ENCODE measurements around the gene KIAA1671.

Gene KIAA1671

DNA sequence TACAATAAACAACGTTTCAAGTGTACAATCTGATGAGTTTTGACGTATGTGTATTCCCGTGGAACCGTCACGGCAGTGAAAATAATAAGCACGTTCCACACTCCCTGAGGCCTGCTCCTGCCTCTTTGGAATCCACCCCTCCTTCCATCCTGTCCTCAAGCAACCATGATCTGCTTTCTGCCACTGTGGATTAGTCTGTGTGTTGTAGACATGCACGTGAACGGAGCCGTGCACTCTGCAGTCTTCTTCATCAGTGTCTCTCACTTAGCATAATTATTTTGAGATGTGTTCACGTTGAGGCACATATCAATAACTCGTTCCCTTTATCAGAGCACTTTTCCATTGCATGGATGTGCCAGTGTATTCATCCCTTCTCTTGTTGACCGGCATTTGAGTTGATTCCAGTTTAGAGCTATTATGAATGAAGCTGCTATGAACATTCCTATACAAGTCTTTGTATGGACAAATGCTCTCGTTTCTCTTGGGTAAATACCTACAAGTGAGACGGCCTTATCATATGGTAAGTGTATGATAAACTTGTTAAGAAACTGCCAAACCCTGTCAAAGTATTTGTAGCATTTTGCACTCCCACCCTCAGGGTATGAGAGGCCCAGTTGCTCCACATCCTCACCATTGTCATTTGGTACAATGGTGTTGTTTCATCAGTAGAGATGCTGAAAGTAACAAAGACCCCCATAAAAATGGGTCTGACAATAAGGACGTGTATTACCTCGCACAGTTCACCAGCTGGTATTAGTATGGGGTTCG, 144.3 kb downstream of the KIAA1671 start:
- DNase-seq: no peak

DNA sequence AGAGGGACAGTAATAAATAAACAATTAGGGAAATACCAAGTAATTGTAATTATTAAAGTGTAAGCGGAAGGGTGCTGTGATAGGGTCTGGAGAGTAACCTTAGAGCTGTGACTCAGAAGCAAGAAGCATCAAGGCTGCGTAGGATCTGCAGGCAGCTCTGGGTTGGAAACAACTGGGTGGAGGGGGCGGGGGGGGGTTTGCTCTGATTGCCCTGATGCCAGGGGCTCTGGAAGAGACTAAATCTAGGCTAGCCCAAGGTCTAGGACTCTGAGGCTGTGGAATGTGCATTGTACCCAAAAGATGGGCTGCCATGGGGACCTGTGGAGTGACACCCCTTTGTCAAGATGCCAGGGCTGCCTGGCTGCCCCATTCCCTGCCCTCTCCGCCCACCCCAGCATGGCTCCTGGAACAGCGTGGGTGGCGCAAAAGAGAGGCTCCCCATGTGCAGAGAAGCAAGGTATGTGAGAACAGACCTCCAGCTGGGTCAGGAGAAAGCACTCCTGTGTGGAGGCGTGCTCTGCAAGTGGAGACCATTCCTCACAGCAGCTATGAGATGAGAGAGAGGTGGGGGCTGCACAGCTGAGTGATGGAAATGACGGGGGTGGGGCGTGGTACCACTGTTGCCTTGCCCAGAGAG, 146.0 kb downstream of the KIAA1671 start:
- no peak for DNase-seq

DNA sequence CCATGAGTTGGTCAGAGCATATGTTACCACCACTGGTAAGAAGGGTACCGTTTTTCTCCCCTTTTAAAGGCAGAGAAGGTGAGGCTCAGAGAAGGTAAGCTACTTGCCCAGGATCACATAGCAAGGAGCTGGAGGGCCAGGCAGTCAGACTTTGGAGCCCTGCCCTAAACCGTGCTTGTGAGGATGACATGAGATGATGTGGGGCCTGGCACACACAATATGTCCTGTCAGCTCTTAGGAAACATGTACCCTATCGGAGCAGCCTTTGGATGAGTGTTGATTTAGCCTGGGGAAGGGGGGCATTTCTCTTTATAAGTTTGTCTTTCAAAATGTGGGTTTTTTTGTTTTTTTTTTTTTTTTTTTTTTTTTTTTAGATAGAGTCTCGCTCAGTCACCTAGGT, 146.7 kb downstream of the KIAA1671 start:
- no peak for DNase-seq

DNA sequence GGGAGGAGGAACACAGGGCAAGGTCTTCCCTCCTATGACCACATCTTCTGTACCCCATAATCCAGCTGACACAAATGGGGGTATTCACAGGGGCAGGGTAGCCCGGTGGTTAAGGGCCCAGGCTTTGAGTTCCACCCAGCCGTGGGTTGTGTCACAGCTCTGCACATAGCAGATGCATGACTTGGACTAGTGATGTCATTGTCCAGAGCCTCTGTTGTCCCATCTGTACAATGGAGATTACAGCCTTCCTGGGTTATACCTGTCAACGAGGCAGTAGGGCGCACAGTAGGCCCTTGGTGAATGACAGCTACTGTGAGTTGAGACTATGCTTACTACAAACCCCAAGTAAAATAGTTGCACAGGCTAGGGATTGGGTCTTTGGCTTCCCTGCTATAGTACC, 147.9 kb downstream of the KIAA1671 start:
- DNase-seq: no peak

DNA sequence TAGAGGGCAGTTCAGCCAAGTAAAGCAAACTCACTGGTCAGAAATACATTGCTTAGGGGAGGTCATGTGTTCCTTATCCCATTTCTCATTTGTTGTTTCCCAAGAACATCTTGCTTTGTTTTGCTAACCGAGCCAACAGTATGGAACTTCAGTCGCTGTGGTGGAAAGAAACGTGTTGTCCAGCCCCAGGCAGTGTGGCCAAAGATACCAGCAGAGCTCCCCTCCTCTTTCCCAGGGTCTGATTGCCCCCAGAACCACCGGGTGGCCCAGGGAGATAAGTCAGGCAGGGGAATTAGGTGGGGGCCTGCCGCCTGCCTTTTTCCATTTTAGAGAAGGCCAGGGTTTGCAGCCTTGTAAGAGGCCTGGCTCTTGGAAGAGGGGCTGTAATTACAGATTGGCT, 148.4 kb downstream of the KIAA1671 start:
- DNase-seq: no peak

DNA sequence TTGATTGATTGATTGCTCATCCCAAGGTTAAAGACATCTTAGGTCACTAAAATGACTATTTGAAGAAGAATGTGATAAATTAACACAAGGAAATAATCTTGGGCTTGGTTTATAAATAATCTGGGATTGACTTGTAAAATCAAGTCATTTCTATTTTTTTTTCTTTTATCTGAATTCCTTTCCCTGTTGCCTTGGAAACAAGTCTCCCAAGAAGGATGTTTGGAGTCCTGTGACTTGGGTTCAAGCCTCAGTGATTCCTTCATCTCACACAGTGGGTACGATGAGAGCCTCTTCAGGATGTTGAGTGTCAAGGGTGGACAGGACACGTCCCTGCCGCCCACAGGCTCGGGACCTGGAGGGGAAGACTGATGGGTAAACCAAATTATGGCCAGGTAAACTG, 149.0 kb downstream of the KIAA1671 start:
- no peak for DNase-seq

DNA sequence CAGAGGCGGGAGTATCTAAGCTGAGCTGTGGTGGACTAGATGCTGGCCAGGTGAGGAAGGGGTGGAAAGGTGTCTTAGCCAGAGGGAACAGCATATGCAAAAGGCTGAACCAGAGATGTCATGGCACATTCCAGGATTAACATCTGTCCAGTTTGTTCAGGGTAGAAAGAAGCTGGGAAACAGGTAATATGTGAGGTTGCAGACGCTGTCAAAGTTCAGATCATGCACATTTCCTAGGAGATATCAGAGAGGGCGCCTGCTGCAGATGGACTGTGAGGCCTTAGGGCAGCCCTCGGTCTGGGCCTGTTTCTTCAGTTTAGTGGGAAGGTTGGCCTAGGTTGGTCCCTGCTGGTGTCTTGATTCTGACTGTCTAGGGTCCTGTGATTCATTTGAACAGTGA, 149.5 kb downstream of the KIAA1671 start:
- no peak for DNase-seq

DNA sequence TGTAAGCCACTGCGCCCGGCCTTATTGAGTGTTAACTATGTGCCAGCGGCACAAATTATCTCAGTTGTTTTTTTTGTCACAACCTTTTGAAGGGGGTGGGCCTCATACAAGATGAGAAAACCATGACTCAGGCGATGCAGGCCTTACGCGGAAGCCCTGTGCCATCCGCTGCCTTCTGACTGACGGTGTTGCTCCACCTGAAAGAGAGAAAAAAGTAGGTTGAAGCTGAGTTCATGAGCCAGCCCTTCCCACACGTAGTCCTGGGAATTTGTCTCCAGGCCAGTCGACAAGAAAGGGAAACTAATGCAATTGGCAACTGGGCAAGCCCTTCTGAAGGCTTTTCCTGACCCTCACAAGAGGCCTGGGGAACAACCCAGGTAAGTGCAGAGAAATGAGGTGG, 150.2 kb downstream of the KIAA1671 start:
- DNase-seq: no peak

DNA sequence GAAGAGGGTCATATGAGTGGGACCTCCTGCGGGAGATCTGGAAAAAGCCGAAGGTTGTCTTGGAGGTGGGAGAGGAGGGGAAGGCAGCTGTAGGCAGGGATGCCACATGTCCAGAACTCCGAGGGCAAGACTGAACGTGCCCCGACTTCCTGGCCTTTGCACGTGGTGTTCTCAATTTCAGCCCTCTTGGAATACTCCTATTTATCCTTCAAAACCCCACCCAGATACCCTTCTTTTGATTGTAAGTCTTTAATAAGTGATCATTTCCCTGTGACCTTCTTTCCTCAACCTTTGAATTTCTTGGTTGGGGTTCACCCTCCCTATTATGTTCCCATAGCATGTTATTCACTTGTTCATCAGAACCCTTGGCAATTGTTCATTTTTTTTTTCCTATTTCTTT, 151.9 kb downstream of the KIAA1671 start:
- no peak for DNase-seq

DNA sequence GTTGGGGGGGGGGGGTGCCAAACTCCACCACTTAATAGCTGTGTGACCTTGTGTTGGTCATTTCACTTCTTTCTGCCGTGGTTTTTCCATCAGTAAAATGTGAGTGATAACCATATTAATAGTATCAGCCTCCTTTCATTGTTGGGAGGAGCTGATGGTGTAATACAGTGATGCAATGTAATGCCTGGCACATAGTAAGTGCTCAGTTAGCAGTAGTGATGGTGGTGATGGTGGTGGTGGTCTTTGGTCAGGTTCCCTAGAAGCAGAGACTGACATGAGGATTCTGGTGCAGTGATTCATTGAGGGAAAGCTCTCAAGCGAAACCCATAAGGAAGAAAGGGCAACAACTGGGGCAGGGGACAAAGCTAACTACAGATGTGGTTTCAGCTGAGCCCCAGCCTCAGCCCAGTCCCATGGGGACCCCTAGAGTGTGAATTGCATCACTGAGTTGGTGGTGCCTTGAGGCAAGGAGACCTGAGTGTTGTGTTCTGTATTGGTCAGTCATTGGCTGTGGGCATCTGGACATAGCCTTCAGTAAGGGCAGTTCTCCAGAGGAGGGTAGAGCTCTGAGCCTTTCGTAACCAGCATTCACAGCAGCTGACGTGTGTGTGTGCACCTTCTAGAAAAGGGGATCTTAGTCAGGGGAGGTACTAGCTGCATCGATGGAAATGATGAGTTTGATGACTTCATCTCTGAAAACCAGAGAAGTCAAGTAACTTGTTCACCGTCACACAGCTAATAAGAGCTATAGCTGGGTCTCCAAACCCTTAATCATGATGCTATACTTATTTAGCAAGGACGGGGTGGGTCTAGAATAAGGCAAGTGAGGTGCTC, 153.5 kb downstream of the KIAA1671 start:
- no peak for DNase-seq

DNA sequence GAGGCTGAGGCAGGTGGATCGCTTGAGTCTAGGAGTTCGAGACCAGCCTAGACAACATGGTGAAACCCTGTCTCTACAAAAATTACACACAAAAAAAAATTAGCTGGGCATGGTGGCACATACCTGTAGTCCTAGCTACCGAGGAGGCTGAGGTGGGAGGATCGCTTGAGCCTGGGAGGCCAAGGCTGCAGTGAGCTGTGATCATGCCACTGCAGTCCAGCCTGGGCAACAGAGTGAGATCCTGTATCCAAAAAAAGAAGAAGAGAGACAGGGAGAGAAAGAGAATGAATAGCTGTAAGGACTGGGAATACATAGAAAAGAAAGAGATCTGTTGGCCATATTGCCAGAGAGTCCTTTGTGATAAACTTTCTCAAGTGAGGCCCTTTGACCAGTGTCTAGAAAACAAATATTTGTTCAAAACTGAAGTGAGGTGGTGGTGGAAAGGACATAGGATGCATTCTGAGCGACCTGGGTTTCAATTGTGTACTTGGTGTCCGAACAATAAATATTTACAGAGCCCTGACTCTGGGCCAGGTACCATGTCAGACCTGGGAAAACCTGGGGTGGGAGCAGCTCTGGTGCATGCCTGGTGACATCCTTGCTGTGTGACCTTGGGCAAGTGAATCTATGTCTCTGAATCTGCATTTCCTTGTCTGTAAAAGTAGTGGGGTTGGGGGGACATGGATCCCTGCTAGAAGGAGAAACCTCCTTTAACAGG, 157.5 kb downstream of the KIAA1671 start:
- no peak for DNase-seq

DNA sequence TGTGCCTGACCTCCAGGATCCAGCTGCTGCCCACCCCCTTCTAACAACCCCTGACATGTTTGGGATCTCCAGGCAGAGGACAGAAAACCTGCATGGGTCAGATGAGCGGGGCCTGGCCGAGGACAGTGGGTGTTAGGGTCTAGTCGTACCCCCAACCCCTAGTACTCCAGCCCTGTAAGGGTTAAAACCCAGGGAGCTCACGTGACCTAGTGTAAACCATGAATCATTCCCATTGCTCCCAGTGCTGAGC, 158.0 kb downstream of the KIAA1671 start:
- no peak for DNase-seq

DNA sequence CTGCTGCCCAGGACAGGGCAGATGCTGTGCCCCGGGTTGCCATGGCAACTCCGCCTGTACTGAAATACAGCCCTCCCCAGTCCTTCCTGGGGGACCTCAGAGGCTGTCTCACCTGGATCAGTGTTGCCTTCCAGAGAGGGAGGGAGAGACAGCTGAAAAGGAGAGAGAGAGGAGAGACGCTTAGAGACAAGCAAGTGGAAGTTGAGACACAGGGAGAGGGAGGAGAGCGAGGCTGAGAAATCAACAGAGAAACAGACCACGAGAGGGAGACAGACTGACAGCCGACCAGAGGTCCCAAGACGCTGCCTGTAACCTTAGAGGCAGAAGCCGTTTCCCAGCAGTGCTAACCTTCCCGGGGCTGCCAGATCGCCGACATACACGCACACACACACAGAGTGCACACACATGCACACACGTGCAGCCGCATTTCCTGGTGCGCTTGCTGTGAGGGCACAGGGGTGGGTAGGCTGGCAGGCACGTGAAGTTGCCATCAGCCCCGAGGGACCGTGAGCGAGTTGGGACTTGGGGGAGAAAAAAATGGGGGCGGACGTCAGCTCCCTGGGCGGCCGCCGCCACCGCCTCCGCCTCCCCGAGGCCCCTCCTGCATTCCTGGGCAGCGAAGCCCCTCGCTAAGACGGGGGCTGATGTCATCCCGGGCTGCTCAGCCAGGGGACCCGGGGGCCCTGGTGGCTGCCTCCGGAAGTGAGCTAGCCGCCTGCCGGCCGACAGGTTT, 158.5 kb downstream of the KIAA1671 start:
- DNase-seq: peak; percentile 5

DNA sequence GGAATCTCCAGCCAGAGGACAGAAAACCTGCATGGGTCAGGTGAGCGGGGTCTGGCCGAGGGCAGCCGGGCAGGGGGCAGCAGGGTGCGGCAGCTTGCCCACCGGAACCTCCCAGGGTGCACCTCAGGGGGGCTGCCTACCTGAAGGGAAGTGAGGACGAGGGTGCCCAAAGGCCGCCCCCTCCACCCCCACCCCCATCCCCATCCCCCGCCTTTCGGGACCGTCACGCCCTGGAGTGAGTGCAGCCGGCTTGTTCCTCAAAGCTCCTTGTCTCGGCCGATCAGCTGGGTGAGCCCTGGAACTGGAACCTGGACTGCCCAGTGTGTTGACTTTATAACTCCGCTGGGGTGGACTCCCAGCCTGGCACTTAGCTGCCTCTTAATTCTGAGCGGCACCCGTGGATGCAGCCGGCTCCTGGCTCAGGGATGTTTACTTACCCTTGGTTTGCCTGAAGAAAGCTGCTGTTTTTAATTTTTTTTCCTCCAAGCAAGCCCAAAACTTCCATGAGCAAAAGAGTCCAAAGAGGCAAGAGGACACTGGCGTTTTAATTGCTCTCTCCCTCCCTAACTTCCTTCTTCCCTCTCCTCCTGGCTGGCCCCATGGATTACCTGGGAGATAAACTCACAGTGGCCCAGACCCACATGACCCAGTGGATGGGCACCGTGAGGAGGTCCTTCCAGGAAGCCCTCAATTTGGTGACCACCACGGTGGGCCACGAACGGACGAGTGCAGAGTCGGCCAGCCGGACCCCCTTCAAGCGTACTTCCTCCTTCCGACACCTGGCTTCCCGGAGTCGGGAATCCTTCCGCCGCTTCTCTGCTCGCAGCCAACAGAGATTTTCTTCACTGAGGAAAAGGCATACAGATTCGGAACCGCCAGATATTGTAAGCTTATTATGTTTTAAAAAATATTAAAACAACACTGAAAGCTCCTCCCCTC, 159.3 kb downstream of the KIAA1671 start:
- no peak for DNase-seq

DNA sequence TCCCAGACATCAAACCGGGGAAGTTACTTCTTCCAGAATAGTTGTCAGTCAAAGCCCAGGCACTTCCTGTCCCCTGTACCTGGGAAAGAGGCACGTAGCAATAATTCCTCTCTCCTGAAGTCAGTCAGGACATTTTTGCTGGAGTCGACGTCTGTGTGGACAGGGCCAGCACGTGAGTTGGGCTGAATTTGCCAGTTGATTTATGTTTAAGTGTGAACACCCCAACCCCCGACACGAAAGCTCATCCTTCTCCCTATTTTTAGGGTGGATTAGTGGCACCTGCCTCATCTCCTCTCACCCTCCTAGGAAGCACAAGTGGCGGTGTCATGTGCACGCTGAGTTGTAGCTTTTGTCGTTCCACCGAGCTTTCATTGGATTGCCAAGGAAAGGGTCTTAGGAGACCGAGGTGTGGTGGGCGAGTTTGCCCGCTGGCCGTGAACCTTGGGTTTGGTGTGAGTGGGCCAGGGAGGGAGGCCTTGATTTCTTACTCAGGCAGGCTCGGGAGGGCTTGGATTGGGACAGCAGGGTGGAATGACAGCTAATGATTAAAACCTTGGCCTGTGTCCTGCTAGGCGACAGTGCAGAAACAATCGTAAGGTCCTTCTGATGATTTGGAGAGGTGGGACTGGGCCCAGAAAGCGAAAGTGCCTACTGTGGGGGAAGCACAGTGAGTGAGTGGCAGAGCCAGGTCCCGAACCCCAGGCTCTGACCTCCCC, 160.2 kb downstream of the KIAA1671 start:
- no peak for DNase-seq

DNA sequence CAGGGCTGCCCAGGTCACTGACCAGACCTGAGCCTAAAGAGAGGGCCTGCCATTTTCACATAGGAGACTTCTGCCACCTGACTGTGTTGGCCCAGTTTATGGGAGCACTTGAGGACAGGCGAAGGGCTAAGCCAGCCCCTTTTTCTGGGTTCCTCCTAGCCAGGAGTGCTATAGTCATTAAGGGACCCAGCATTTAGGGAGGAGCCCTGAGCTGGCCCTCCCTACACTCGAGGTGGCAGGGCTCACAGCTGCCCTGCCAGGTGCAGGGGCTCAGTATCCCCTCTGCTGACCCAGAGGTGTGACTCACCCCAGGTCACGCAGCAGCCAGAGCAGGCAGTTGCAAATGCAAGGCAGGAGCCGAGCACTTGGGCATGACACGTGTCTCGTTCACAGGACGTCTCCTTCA, 160.8 kb downstream of the KIAA1671 start:
- DNase-seq: no peak

DNA sequence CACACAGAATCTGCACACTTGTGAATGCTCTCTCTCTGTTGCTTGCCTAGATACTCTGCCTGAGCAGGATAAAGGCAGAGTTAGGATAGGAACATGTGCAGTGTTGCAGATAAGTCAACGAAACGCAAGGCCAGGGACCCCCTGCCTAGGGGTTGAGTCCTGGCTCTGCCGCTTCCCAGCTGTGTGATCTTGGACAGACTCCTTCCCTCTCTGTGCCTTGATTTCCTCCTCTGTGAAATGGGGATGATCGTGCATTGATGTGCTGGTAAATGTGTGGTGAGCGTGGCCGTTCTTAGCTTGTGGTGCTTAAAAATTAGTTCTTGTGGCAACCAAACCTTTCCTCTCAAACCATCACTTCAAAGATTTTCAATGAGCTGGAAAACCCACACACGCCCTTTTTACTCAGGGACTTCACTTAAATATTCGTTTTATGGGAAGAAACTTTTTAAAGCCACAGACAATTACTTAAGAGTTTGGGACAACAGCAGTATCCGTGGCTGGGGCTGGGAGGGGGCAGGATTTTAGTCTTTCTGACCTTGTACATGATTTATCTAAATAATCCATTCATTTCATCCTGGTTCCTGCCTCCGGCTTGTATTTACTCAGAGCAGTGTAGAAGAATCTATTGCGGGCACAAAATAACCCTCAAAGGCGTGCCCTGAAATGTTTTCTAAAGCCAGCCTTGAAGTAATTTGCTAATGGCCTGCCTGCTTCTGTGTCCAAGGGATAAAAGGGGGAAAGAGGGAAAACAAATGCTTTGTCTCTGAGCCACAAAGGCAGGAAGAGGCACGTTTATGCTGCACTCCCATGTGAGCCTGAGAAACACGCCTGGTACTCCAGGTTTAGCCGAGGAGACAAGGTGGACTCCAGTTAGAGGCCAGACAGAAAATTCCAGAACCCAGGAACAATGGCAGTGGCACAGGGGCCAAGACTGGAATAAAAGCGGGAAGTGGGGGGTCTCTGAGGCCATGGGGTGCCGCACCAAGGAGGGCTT, 162.2 kb downstream of the KIAA1671 start:
- no peak for DNase-seq

DNA sequence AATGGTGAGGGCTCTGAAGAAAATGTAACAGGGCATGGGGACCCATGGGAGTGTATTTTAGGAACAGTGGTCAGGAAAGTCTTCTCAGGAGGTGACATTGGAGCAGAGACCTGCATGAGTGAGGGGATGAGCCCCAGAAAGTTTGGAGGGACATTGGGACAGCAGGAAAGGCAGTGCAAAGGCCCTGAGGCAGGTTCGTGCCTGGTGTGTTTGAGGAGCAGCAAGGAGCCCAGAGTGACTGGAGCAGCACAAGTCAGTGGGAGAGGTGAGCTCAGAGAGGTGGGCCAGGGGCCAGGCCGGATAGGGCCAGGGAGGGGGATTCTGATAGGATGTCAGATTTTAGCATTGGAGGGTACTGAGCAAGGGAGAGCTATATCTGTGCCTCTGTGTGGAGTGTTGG, 167.1 kb downstream of the KIAA1671 start:
- DNase-seq: no peak

DNA sequence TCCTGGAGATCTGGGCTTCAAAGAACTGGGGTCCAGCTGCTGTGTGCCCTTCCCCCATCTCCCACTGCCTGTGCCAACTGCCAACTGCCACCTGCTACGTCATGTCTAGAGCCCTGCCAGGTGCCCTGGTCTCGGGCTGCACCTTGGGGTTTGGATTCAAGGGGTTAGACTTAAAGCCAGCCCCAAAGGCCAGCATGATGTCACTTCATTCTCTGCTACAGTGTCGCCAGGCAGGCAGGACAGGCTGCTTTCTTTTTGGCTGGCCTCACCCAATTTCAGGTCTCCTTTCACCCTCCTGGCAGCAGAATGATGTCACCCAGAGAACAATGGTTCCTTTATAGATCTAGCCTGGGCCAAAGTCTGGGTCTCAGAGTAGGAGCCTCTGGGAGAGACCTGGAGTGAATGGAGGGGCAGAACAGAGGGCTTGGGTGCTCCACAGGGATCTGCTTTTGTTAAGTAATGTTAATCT, 167.6 kb downstream of the KIAA1671 start:
- DNase-seq: no peak

Measured in inflammatory macrophage treated with lipopolysaccharide for 4 hours (primary cell).